ENCODE results near the gene NIPAL4.
"Not testable (repeated sequence)": the region's sequence is repeated elsewhere in the genome, so short reads cannot be mapped to it uniquely, and the experiment has no call there.

Gene NIPAL4

DNA sequence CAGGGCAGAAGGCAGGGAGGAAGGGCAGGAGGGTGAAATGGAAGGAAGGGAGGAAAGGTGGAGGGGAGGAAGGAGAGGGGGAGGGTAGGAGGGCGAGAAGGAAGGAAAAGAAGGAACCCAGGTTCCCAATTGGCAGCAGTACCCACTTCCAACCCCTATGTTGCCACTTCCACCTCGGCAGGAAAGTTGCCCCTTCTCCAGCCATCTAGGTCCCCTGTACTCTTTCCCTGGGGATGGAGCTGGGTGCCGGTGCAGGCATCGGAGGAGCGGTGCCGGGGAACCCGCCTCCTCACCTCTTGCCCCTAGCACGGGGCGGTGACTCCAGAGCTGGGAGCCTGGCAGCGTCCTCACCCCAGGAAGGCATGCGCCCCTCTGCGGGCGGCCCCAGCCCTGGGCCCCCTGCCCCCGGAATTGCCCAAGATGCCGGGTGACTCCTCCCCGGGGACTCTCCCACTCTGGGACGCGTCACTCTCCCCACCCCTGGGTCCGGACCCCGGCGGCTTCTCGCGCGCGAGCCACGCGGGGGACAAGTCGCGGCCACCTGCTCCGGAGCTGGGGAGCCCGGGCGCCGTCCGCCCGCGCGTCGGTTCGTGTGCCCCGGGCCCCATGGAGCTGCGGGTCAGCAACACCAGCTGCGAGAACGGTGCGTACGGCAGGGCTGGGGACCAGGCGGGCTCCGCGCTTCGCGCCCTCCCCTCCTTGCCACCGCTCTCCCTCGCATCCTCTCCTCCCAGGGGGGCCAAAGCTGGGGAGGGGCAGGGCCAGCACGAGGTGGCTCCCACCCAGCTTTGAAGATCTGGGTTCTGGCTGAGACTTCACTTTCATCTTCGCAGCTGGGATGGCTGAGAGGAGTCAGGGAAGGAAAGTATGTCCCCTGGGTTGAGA lies at the start of gene NIPAL4:
Gene NIPAL4, plus strand, starts transcription at position 499 of the 885 bp plus-strand sequence. Its CDS starts 108 bp downstream, at position 607.
- peak; percentile 55 for DNase-seq

DNA sequence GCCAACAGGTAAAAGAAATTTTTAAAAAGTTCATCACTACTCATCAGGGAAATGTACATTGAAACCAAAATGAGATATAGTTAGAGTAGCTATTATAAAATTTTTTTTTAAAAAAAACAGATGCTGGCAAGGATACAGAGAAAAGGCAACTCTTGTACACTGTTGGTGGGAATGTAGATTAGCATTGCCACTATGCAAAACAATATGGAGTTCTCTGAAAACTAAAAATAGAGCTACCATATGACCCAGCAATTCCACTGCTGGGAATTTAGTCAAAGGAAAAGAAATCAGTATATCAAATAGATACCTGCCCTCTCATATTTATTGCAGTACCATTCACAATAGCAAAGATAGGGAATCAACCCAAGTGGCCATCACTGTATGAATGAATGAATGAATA lies 44.2 kb upstream of the NIPAL4 start:
- DNase-seq, result no peak

DNA sequence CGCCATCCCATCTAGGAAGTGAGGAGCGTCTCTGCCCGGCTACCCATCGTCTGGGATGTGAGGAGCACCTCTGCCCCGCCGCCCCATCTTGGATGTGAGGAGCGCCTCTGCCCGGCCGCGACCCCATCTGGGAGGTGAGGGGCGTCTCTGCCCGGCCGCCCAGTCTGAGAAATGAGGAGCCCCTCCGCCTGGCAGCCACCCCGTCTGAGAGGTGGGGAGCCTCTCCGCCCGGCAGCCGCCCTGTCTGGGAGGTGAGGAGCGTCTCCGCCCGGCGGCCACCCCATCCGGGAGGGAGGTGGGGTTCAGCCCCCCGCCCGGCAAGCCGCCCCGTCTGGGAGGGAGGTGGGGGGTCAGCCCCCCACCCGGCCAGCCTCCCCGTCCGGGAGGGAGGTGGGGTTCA lies 40.5 kb upstream of the NIPAL4 start:
- not testable (repeated sequence) for DNase-seq

DNA sequence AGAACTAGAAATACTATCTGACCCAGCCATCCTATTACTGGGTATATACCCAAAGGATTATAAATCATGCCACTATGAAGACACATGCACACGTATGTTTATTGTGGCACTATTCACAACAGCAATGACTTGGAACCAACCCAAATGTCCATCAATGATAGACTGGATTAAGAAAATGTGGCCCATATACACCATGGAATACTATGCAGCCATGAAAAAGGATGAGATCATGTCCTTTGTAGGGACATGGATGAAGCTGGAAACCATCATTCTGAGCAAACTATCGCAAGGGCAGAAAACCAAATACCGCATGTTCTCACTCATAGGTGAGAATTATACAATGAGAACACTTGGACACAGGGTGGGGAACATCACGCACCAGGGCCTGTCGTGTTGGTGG lies 30.1 kb upstream of the NIPAL4 start:
- DNase-seq, result not testable (repeated sequence)

DNA sequence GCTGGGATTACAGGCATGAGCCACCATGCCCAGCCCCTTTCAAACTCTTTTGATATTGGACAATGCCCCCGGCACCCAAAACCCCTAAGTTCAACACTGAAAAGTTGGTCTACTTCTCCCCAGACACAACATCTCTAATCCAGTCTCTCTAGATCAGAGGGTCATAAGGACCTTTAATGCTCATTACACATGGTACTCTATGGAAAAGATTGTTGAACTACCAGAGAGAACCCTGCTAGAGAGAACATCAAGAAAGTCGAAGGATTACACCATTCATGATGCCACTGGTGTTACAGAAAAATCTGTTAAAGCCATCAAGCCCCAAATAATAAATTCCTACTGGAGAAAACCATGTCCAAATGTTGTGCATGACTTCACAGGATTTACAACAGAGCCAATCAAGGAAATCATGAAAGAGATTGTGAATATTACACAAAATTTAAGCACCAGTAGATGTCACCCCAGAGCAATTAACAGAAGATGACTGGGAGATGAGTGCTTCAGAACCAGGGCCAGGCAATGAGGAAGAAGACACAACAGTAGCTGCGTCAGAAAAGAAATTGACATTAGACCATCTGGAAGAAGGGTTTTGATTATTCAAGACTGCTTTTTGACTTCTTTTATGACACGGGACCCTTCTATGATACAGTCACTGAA lies 28.3 kb upstream of the NIPAL4 start:
- peak; percentile 51 for DNase-seq

DNA sequence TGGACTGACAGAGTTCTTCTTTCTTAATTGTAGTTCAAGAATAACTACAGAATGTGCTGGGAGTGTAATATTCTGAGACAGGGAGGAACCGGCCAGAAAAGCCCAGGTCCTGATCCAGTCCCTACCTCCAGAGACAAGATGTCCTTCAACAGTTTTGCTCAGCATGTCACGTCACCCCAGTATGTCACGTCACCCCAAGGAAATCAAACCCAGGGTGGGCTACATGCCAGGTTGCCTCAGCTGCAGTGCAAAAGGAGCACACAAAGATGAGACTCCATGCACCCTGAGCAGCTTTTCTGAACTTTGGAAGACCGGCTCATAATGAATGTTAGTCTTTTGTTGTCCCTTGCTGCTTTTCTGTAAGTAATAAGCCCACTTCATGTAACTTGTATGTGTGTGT lies 25.9 kb upstream of the NIPAL4 start:
- DNase-seq, result no peak

DNA sequence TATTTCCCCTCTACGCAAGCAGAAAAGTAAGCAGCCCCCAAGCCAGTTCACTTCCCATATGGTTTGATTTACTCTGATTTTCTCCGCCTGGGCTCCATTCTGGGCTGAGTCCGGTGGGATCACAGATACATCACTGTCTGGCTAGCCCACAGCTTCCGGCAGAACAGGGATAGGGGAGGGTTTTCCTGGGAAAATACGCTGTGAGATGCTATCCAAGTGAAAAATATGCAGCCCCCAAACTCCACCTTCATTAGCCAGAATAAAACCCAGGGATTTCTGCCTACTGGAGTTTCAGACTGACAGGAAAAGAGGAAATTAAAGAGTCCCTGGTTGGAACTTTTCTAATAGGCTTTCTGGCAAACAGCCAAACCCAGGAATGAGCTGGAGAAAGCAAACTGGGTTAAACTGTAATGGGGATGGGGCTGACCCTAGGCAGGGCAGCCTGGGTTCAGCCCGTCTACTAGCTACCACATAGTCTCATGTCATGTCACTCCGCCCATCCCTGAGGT lies 16.9 kb upstream of the NIPAL4 start:
- peak; percentile 68 for DNase-seq

DNA sequence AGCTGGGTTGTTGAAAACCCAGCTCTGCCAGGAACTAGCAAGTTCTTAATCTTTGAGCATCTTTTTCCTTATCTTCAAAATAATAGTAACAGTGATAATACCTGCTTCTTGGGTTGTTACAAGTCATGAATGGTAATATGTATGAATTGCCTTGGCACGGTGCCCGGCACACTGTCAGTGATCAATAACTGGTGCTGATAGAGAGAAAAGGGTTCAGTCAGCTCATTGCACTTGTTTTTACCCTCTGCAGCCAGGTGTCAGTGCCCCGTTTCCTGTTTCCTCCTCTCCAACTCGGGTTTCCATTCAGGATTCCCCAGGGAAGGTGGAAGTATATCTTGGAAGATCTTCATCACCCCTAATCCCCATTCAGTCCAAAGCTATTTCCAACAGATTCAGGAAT lies 15.8 kb upstream of the NIPAL4 start:
- DNase-seq, result no peak

DNA sequence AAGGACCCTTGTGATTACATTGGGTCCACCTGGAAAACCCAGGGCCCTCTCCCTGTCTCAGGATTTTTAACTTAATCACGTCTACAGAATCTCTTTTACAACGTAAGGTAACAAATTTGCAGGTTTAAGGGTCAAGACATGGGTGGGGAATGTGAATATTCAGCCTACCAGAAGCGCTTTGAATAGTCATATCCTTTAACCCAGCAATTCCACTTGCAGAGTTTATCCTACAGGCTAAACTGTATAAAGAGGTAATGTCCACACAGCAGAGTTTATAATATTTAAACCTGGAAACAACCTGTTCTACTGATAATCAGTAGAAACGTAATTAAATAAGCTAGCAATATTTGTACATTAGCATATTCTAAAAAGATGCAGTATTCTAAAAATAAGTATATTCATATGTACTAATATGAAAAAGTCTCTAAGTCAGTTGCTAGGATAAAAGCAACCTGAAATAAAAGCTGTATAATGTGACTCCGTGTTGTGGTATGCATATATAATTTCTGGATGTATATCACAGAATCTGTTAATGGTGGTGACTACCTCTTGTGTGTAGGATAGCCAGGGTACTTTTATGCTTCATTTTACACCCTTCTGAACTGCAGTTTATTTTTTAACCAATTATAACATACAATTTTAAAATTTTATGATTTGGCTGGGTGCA lies 14.1 kb upstream of the NIPAL4 start:
- no peak for DNase-seq

DNA sequence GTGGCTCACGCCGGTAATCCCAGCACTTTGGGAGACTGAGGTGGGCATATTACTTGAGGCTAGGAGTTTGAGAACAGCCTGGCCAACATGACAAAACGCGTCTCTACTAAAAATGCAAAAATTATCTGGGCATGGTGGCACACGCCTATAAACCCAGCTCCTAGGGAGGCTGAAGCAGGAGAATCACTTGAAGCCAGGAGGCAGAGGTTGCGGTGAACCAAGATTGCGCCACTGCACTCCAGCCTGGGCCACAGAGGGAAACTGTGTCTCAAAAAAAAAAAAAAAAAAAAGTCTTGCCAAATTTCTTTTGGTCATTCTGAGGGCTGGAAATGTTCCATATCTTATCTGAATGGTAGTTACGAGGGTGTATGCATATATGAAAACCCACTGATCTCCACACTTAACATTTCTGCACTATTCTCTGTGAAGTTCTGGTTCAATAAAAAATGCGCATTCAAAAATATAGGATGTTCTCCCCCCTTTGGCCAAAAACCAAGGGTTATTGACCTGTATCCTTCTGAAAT lies 13.5 kb upstream of the NIPAL4 start:
- DNase-seq, result no peak

DNA sequence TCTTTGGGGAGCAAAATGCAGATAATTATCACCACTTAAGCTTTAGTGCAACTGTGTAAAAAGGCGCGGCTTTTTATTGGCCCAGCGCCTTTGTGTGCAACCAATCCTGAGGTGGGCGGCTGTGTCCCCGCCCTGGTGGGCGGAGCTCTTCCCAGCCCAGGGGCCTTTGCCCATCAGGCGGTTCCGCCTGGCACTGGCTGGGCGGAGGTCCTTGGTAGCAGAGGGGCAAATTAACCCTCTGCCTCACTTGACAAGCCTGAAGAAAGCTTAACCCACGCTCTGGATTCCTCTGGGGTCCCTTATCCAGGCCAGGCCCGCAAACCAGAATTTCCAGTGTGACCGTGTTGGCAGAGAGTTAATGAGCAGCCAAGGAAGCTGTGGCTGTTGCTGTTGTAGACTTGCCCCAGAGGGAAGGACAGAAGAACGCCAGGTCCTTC lies 12.8 kb upstream of the NIPAL4 start:
- DNase-seq, result no peak

DNA sequence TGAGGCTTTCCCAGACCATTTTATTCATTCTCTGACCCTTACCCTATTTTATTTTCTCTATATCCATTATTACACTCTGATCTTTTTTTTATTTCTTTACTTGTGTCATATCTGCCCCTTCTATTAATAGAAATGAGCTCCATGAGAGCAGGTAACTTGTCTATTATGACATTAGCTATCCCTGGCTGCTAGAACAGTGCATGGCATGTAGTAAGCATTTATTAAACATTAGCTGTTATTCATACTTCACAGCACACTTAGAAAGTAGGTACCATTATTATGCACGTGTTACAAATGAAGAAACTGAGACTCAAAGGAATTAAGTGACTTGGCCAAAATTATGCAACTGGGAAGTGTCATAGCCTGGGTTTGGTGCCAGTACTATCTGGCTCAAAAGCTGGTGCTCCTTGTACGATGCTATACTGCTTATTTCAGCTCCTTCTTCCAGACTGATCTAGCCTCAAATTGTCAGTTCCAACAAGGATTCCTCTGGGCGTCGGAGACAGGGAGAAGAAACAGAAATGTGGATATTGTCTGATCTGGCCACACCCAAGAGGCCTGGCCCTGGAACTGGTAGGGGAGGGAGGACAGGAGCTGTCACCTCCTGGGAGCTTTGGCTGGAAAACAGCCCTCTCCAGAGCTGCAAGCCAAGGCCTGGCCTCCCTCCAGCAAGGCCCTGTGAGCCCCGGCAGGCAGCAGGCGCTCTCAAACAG lies 10.8 kb upstream of the NIPAL4 start:
- DNase-seq, result no peak

DNA sequence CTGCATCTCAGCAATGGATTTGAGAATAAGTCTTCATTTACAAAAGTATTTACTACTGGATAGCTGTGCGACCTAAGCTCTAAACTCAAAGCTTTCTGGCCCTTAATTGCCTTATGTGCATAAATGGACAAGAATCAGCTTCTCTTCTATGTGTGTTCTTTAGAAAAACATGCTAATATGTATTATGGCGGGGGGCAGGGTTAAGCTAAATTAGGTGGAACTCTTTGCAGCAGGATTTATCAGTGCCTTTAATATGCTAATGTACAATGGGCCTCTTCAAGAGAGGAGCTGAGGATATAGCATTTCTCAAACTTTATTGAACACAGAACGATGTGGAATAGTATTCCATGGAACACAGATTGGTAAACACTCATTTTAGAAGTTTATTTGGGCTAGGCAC lies 10.0 kb upstream of the NIPAL4 start:
- DNase-seq, result no peak

DNA sequence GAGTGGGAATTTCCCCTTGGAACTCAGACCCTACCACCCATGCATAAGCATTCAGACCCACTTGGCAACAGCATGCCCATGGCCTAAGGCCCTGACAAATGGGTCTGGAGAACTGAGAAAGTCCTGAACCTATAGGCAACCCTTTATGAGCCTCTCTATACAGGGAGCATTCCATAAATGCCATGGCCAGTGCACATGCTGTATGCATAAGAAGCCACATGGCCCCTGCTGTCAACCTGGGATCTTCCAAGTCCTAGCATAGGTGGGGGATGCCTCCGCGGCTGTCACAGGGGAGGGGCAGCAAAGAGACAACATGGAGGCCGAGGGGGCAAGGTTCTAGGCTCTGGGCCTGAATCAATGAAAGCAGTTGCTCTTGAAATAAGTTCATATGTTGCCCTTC lies 8.2 kb upstream of the NIPAL4 start:
- DNase-seq, result no peak

DNA sequence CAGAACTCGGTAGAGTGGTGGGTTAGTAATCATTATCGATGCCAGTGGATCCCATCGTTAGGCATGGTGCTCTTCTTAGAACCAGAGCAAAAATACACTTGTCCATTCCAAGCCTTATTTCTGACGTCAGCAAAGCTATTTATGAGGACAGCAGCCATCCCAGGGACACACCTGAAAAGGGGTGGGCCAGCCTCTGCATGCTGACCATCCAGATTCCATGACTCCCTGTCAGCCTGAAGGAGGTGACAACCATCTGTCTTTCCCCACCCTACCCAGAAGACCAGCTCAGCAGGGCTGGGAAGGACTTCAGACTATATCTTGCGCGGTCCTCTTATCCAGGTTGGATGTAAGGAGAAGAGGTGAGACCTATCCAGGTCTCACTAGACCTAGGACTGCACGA lies 5.7 kb upstream of the NIPAL4 start:
- no peak for DNase-seq

DNA sequence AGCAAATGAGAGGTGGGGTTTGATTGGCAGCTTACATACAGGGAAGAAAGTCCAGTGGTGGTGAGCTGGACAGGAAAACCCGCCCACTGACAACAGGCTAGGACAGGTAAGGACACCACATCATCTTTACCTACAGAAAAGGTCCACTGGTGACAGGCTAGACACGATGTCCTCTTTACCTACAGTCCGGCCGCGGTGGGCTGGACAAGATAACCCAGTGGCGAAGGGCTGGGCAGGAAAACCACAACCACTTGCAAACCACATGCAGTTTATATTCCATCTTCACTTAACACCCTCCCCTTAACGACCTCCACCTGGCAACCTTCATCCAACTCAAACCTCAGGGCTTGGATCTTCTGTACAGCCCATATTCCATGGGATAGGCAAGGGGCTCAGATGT lies 5.0 kb upstream of the NIPAL4 start:
- DNase-seq, result no peak

DNA sequence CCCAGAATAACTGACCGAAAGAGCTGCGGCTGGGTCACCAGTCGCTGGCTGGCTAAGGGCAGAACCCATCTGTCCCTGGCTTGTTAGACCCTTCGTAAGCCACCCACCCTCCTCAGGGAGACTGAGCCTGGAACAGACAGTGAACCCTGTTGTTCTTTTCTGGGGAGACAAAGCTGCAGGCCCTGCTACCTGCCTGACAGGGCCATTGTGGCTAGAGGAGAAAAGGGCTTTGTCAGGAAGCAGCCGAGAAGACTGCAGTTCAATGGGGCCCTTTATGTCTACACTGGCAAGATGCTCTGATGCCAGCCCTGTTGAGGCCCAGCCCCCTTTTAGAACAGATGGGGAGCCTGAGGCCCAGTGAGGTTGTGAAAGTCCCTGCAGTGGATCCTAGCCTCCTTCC lies 3.7 kb upstream of the NIPAL4 start:
- no peak for DNase-seq

DNA sequence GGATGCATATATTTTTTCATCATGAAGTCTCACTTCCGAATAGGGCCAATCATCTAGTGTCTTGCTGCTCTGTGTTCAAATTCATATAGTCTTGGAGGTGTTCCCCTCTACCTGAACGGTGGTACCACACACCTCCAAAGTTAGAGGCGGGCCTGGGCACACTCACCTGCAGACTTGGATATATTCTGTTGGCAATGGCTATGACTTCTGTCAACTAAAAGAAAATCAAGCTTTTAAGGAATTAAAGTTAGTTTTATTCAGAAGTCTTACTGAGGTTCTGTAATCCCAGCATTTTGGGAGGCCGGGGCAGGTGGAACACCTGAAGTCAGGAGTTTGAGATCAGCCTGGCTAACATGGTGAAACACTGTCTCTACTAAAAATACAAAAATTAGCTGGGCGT lies 2.6 kb upstream of the NIPAL4 start:
- no peak for DNase-seq

DNA sequence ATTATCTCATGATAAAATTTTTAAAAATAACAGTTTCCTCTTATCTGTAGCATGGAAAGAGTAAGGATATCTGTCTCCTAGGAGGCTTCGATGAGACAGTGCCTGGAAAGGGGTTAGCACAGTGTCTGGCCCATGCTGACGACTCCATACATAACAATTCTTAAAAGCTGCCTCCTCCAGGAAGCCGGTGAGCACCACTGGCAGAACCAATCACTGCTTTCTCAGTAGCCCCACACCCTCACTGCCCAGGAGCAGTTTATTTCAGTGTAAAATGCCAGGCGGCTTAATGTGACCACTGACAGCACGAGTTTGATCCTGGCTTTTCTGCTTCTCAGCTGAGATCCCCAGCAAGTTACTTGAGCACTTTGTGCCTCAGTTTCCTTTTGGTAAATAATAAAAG lies 1.2 kb upstream of the NIPAL4 start:
- no peak for DNase-seq

DNA sequence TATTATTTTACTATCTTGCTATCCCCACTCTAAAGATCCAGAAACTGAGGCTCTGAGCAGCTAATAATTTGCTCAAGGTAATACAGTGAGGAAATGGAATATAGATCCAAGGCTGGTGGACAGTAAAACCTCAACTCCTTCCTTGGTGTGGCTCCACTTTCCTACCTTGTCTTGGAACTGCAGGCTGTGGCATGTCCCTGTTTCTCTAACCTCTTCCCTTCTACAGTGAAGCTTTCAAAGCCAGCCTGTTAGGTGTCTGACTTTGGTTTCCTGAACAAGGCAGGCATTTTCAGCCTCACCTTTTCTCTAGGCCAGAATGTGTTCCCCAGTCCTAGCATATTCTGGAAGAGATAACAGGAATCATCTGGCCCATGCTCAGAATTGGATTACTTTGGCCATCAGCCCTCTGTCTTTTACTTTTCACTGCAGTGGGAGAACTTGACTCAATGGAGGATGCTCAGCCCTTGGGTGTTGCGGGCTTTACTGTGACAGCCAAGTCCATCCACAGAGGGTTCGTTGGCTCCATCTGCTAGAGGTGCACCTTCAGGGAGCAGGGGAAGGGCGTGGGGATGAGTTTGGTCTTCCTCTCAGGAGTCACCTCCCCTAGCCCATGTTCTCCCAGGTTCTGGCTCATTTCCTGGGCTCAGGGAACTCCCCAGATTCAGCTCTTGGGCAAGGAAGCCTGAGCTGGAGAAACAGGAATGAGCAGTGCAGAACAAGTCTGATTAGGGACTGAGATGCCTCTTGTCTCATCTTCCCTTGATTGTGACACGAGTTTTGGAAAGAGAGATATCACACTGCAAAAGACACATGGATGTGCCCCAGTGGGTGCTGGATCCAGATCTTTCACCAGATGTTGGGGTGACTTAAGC lies 1.1 kb downstream of the NIPAL4 start:
- DNase-seq, result no peak

DNA sequence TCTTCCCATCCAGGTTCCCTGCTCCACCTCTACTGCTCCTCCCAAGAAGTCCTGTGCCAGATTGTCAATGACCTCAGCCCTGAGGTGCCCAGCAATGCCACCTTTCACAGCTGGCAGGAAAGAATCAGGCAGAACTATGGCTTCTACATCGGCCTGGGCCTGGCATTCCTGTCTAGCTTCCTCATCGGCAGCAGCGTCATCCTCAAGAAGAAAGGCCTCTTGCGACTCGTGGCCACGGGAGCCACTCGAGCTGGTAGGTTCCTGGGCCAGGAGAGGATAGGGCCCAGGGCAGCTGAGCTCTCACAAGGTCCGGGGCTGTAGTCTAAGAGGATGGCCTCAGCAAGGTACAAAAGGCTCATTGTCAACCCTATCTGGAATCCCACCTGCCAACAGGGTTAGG lies 3.1 kb downstream of the NIPAL4 start:
- no peak for DNase-seq
